GM12864 (cell line): ENCODE data around the gene S1PR3.

Source experiments
- DNase-seq: peaks from one replicate; pipeline ENCODE4 v3.0.0-alpha.2; 2011; ENCODE audit warnings: low read depth
- H3K4me3 ChIP-seq: 2 replicates; pipeline ENCODE4 v1.5.1; 2011; ENCODE audit warnings: mild to moderate bottlenecking, low read depth, low read length, control low read depth
- TF ChIP-seq, protein P1 (sequence below): IDR thresholded peaks from 2 replicates; pipeline ENCODE4 v1.5.1; 2011; ENCODE audit warnings: low read depth, mild to moderate bottlenecking, moderate library complexity, low read length, control low read depth, inconsistent platforms; ENCODE audit errors: missing control alignments

The S1PR3 gene

DNA sequence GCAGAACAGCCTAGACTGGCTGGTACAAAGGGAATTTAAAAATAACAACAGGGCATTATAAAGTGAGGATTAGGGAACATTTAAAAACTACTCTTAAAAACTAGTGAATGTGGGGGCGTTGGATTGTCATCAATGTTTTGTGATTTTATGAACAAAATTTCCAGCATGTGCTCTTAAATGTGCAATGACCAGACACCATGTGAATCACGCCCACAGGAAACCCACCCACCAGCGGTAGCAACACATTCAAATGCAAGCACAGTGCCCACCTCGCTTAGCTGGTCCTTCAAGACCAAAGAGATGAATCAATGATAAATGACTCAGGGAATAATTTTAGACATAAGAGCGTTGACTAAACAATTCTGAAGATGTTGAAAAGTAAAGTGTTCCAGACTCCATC, 40.9 kb downstream of the S1PR3 start:
- no peak for DNase-seq
- TF ChIP-seq, protein P1, sequence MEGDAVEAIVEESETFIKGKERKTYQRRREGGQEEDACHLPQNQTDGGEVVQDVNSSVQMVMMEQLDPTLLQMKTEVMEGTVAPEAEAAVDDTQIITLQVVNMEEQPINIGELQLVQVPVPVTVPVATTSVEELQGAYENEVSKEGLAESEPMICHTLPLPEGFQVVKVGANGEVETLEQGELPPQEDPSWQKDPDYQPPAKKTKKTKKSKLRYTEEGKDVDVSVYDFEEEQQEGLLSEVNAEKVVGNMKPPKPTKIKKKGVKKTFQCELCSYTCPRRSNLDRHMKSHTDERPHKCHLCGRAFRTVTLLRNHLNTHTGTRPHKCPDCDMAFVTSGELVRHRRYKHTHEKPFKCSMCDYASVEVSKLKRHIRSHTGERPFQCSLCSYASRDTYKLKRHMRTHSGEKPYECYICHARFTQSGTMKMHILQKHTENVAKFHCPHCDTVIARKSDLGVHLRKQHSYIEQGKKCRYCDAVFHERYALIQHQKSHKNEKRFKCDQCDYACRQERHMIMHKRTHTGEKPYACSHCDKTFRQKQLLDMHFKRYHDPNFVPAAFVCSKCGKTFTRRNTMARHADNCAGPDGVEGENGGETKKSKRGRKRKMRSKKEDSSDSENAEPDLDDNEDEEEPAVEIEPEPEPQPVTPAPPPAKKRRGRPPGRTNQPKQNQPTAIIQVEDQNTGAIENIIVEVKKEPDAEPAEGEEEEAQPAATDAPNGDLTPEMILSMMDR, result no peak
- H3K4me3 ChIP-seq, result no peak overlapping the region

DNA sequence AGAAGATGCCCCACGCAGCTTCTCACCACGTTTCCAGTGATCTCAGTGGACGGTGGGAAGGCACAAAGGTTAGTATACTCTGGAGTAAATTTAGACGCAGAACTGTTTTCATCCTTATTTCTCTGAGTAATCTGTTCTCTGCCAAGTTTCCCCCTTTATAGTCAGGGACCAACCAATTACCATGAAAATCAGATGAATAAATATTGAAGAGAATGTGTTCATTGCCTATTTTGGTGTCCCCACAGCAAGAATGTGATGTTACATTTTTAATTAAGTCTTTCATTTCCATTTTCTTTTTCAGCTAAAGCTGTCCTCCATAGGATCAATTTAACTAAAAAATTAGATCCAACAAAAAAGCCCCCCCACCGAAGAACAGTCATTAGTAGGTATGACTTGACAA, 41.4 kb downstream of the S1PR3 start:
- TF ChIP-seq, protein P1, result no peak
- no peak overlapping the region for H3K4me3 ChIP-seq
- no peak for DNase-seq

DNA sequence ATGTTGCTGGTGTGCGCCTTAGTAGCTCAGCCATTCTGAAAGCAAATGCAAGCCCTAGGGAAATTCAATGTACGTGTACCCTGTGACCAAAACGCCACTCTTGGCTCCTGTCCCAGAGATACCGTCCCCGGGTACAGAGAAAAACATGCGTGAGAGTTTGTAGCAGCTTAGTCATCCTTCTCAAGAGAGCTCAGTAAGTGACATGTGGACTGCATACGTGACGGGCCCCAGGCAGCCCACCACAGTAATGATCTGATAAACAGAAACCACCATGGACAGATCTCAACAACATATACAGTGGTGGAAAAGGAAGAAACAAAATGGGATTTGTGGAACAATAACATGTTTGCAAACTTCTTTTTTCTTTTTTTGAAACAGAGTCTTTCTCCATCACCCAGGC, 45.1 kb downstream of the S1PR3 start:
- H3K4me3 ChIP-seq, result no peak overlapping the region
- TF ChIP-seq, protein P1, result no peak
- no peak for DNase-seq

DNA sequence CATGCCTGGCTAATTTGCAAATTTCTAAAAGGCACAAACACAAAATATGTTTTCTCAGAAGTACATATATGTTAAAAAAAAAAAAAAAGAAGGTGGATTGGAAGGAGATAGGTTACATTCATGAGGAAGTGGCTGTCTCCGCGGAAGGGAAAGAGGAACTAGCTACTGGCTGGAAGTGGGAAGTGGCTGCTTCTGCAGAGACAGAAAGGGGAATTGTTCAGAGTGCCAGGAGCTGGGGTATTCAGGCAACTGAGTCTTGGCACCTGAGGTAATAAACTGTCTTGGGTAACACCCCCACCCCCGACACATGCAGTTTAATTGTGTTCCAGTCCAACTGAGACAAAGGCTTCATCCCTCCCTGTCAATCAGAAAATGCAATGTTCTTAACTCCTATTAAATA, 45.6 kb downstream of the S1PR3 start:
- DNase-seq, result no peak
- H3K4me3 ChIP-seq, result no peak overlapping the region
- TF ChIP-seq, protein P1, result no peak

DNA sequence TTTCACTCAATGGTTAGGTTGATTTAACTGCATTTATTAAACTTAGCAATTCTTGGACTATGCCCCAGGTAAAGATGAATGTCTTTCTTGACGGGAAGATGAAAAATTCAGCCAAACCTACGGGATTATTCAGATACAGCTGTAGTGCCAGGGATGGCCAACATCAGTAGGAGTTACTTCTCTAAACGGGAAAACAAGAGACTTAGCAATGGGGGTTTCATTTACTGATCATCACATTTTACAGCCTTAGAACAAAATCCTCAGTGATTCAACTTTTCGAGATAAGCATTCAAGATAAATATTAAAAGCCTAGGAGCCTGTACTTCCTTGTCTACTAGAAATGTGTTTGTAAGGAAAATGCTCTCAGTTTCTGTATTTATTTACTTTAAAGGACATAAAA, 46.1 kb downstream of the S1PR3 start:
- no peak for DNase-seq
- H3K4me3 ChIP-seq, result no peak overlapping the region
- TF ChIP-seq, protein P1, result no peak

DNA sequence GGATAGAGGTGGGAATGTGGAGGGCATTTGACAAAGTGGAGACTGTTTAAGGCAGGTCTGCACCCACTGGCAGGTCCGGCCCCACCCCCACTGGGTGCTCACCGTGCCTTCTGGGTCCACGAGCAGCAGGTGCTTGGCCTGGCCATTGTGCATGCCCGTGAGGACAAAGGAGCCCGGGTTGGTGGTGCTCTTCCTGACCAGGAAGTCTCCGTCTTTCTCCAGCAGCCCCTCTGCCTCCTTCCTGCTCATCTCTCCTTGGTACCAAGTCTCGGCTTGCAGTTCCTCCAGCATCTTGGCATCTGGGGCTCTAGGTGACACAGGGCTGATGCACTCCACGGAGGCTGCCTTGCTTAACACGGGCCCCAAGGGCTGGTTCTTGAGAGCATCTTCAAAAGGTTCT, 46.6 kb downstream of the S1PR3 start:
- TF ChIP-seq, protein P1, result no peak
- no peak for DNase-seq
- no peak overlapping the region for H3K4me3 ChIP-seq

DNA sequence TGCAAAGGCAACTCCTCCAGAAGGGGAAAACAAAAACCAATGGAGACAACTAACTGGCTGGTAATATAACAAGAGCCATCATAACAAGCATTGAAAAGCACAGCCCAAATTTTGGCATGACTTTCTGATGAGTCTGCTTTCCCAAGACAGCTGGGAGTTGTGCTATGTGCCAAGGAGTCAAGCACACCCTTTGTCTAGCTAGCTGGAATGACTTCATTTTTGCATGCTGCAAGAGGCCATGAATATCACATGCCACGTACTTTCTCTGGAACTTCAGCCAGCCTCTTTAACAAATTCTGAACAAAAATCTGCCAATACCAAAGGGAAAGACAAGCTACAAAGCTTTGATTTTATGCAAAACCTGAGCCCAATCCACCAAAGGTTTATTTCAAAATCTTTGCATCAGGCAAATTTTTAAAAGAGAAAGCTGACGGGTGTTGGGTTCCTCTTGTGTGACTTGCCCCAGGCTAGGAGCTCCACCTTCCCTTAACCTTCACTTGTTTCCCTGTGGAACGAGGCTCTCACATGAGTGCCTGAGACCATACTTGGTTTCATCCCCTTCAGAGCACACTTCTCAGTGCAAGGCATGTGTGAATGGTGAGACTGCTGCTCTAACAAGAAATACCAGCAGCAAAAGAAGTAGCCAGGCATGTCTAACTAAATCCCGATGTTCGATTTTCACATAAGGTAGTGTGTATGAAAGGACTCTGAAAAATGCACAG, 47.3 kb downstream of the S1PR3 start:
- DNase-seq, result no peak
- H3K4me3 ChIP-seq, result no peak overlapping the region
- TF ChIP-seq, protein P1, result no peak
